Muscle of leg (tissue), 11 donors: ENCODE measurements around the gene CAPN8. TPM values are rescaled to one million over a fixed set of nuclear protein-coding genes. Genes with fewer than 3 reads are reported as not detected.

Experiments used
- DNase-seq: peaks from one replicate; pipeline ENCODE4 v3.0.0; 2013
- H3K27ac ChIP-seq: one replicate; pipeline ENCODE4 v1.5.1; 2013; ENCODE audit warnings: mild to moderate bottlenecking, low read length, control low read depth
- H3K27me3 ChIP-seq: one replicate; pipeline ENCODE4 v1.6.1; 2013; ENCODE audit warnings: low read length; ENCODE audit not compliant: control insufficient read depth, insufficient read depth
- H3K36me3 ChIP-seq: one replicate; pipeline ENCODE4 v1.6.1; 2013; ENCODE audit warnings: low read length; ENCODE audit not compliant: control insufficient read depth, insufficient read depth
- H3K4me1 ChIP-seq: one replicate; pipeline ENCODE4 v1.6.1; 2013; ENCODE audit warnings: low read length; ENCODE audit not compliant: control insufficient read depth, insufficient read depth
- H3K4me3 ChIP-seq: one replicate; pipeline ENCODE4 v1.5.1; 2013; ENCODE audit warnings: low read length, control low read depth
- H3K9me3 ChIP-seq: replicated peaks from 2 replicates; pipeline ENCODE4 v1.6.1; 2013; ENCODE audit warnings: low read depth, low read length; ENCODE audit not compliant: control insufficient read depth
- WGBS: methylation state at CpG from one replicate; pipeline ENCODE4 v1.1.5; 2013; ENCODE audit warnings: missing lambda C conversion rate; ENCODE audit not compliant: insufficient coverage; 5-methylcytosine and 5-hydroxymethylcytosine counted together
- polyA plus RNA-seq, 8 donors: library from polyadenylated mRNA; unstranded; fragments of 120-200 nt; gene quantifications; one replicate each; pipeline versions ENCODE4 v1.2.1 to v1.2.3, GENCODE V29; 2013; ENCODE audit warnings: inconsistent platforms in 1 of 8, low replicate concordance in 1 of 8; ENCODE audit not compliant: insufficient read length in 8 of 8, insufficient read depth in 1 of 8
- total RNA-seq: library from RNA; stranded (reverse); fragments of 120-200 nt; gene quantifications from one replicate; pipeline ENCODE4 v1.2.4, GENCODE V29; 2013

Gene CAPN8
- total and polyA plus RNA-seq, 9 donors = 0.34 to 0.84 (median 0.53) TPM; not detected in 1

GRCh38 chr1:223657978-223658377 is 7.5 kb downstream of the CAPN8 start:
- no peaks in the 10 kb centered on the region for H3K36me3 ChIP-seq
- no peak for DNase-seq
- H3K4me3 ChIP-seq = no peak overlapping the region
- 60% methylated on average over 1 of the region's 1 CpG for WGBS
- H3K4me1 ChIP-seq = no peaks in the 10 kb centered on the region
- no peak overlapping the region for H3K27ac ChIP-seq
- H3K9me3 ChIP-seq = no peaks in the 10 kb centered on the region
- H3K27me3 ChIP-seq = no peaks in the 10 kb centered on the region

GRCh38 chr1:223654083-223654482 is 11.4 kb downstream of the CAPN8 start:
- DNase-seq = peak; percentile 54
- H3K4me3 ChIP-seq = no peak overlapping the region
- no peaks in the 10 kb centered on the region for H3K36me3 ChIP-seq
- H3K27me3 ChIP-seq = peaks cover 5% of the 10 kb centered on the region
- H3K9me3 ChIP-seq = no peaks in the 10 kb centered on the region
- no peak overlapping the region for H3K27ac ChIP-seq
- WGBS = 50% methylated on average over 3 of the region's 6 CpGs
- no peaks in the 10 kb centered on the region for H3K4me1 ChIP-seq

- peaks cover 5% of the 10 kb centered on the region for H3K27me3 ChIP-seq
- no peak for DNase-seq
- no peak overlapping the region for H3K4me3 ChIP-seq
- H3K9me3 ChIP-seq = no peaks in the 10 kb centered on the region
- no peaks in the 10 kb centered on the region for H3K36me3 ChIP-seq
- H3K27ac ChIP-seq = peak overlapping the region; percentile 42
- no peaks in the 10 kb centered on the region for H3K4me1 ChIP-seq
- WGBS = no CpG with 5 or more reads among the region's 4 CpGs
Measured at GRCh38 chr1:223653431-223653830, 12.1 kb downstream of the CAPN8 start.

- Histone ChIP-seq H3K27ac (peak overlapping the region; percentile 42), H3K27me3 (peaks cover 6% of the 10 kb centered on the region), H3K4me1 (no peaks in the 10 kb centered on the region), H3K9me3 (no peaks in the 10 kb centered on the region), H3K4me3 (no peak overlapping the region), H3K36me3 (no peaks in the 10 kb centered on the region)
- peak; percentile 52 for DNase-seq
- WGBS = 50% methylated on average over 2 of the region's 14 CpGs
Measured at GRCh38 chr1:223653015-223653414, 12.5 kb downstream of the CAPN8 start.

GRCh38 chr1:223652436-223652941 is 13.0 kb downstream of the CAPN8 start:
- Histone ChIP-seq H3K4me3 (no peak overlapping the region), H3K4me1 (no peaks in the 10 kb centered on the region), H3K9me3 (no peaks in the 10 kb centered on the region), H3K27ac (peak overlapping the region; percentile 42), H3K27me3 (peaks cover 8% of the 10 kb centered on the region), H3K36me3 (no peaks in the 10 kb centered on the region)
- DNase-seq = peak; percentile 73
- WGBS = 27% methylated on average over 9 of the region's 12 CpGs

- Histone ChIP-seq H3K4me3 (no peak overlapping the region), H3K36me3 (no peaks in the 10 kb centered on the region), H3K9me3 (no peaks in the 10 kb centered on the region), H3K27ac (no peak overlapping the region), H3K4me1 (no peaks in the 10 kb centered on the region), H3K27me3 (peaks cover 8% of the 10 kb centered on the region)
- peak; percentile 54 for DNase-seq
- 56% methylated on average over 1 of the region's 8 CpGs for WGBS
Measured at GRCh38 chr1:223651291-223651991, 14.1 kb downstream of the CAPN8 start.

GRCh38 chr1:223650465-223650864 is 15.0 kb downstream of the CAPN8 start:
- H3K27ac ChIP-seq = no peak overlapping the region
- no CpG with 5 or more reads among the region's 2 CpGs for WGBS

GRCh38 chr1:223649222-223649621 is 16.3 kb downstream of the CAPN8 start:
- Histone ChIP-seq H3K27ac (no peak overlapping the region), H3K36me3 (no peaks in the 10 kb centered on the region), H3K9me3 (no peaks in the 10 kb centered on the region), H3K4me3 (no peak overlapping the region), H3K4me1 (no peaks in the 10 kb centered on the region), H3K27me3 (peaks cover 8% of the 10 kb centered on the region)
- DNase-seq = no peak
- no CpG with 5 or more reads among the region's 1 CpG for WGBS

More at GRCh38 chr1:223650465-223650864, 15.0 kb downstream of the CAPN8 start:
- no peak for DNase-seq
- Histone ChIP-seq H3K4me3 (no peak overlapping the region), H3K4me1 (no peaks in the 10 kb centered on the region), H3K27me3 (peaks cover 8% of the 10 kb centered on the region), H3K9me3 (no peaks in the 10 kb centered on the region), H3K36me3 (no peaks in the 10 kb centered on the region)

- Histone ChIP-seq H3K27me3 (peaks cover 12% of the 10 kb centered on the region), H3K36me3 (no peaks in the 10 kb centered on the region), H3K4me1 (no peaks in the 10 kb centered on the region), H3K9me3 (no peaks in the 10 kb centered on the region), H3K4me3 (no peak overlapping the region), H3K27ac (no peak overlapping the region)
- WGBS = no CpG with 5 or more reads among the region's 1 CpG
- DNase-seq = no peak
Measured at GRCh38 chr1:223647249-223647648, 18.3 kb downstream of the CAPN8 start.

GRCh38 chr1:223645903-223646302 is 19.6 kb downstream of the CAPN8 start:
- H3K4me1 ChIP-seq = no peaks in the 10 kb centered on the region
- DNase-seq = no peak
- H3K36me3 ChIP-seq = no peaks in the 10 kb centered on the region
- H3K9me3 ChIP-seq = no peaks in the 10 kb centered on the region
- no peak overlapping the region for H3K4me3 ChIP-seq
- no peak overlapping the region for H3K27ac ChIP-seq
- H3K27me3 ChIP-seq = peaks cover 12% of the 10 kb centered on the region
- 78% methylated on average over 3 of the region's 3 CpGs for WGBS
